Posterior cingulate gyrus (tissue), 11 donors: ENCODE measurements around the gene FAM110D.

Experiments
- DNase-seq, 10 donors: peaks; one replicate each; pipeline versions ENCODE4 v3.0.0 to v3.0.0-alpha.2; 2020 to 2021; ENCODE audit warnings: mixed read lengths in 3 of 10
- intact Hi-C: fragments of 100-400 bp; cut with DNase I; formaldehyde crosslinking; loops from one replicate; pipeline ENCODE4 v1.15.1; 2023

The FAM110D gene

GRCh38 chr1:26127235-26128163, 31.4 kb upstream of the FAM110D start:
- intact Hi-C loops, result no loop called here
- no peak for DNase-seq

GRCh38 chr1:26129778-26130177, 29.1 kb upstream of the FAM110D start:
- no peak for DNase-seq
- intact Hi-C loops, result no loop called here

GRCh38 chr1:26130695-26131094, 28.2 kb upstream of the FAM110D start:
- intact Hi-C loops, result no loop called here
- DNase-seq, result no peak

GRCh38 chr1:26132128-26132833, 26.6 kb upstream of the FAM110D start:
- DNase-seq, result no peak
- intact Hi-C loops, result no loop called here

- DNase-seq, result no peak
- intact Hi-C loops, result no loop called here
Measured at GRCh38 chr1:26132834-26133167, 26.1 kb upstream of the FAM110D start.

GRCh38 chr1:26134466-26134865, 24.4 kb upstream of the FAM110D start:
- no peak for DNase-seq
- intact Hi-C loops, result no loop called here

- no peak for DNase-seq
- intact Hi-C loops, result no loop called here
Measured at GRCh38 chr1:26138974-26139558, 19.8 kb upstream of the FAM110D start.

- intact Hi-C loops, result no loop called here
- no peak for DNase-seq
Measured at GRCh38 chr1:26142159-26142558, 16.7 kb upstream of the FAM110D start.

GRCh38 chr1:26145041-26145959, 13.6 kb upstream of the FAM110D start:
- intact Hi-C loops, result loop anchor here (1.0 kb wide), 2 partner anchors 40 to 109 kb away; no protein-coding TSS in a partner anchor
- DNase-seq, result peak; percentile 52 to 96 (median 82)

- DNase-seq, result no peak
- intact Hi-C loops, result loop anchor here (1.0 kb wide), 2 partner anchors 41 to 110 kb away; no protein-coding TSS in a partner anchor
Measured at GRCh38 chr1:26145960-26146294, 13.0 kb upstream of the FAM110D start.

- intact Hi-C loops, result no loop called here
- DNase-seq, result no peak
Measured at GRCh38 chr1:26148887-26149286, 10.0 kb upstream of the FAM110D start.

GRCh38 chr1:26153966-26154532, 4.8 kb upstream of the FAM110D start:
- intact Hi-C loops, result no loop called here
- no peak for DNase-seq

GRCh38 chr1:26154750-26155149, 4.1 kb upstream of the FAM110D start:
- no peak for DNase-seq
- intact Hi-C loops, result no loop called here

GRCh38 chr1:26155370-26156284, 3.3 kb upstream of the FAM110D start:
- DNase-seq, result no peak
- intact Hi-C loops, result no loop called here

GRCh38 chr1:26156285-26157038, 2.4 kb upstream of the FAM110D start:
- intact Hi-C loops, result no loop called here
- no peak for DNase-seq

- peak in 3 of 10 donors; percentile 7 to 57 (median 29) for DNase-seq
- intact Hi-C loops, result no loop called here
Measured at GRCh38 chr1:26158271-26158907, 490 bp upstream of the FAM110D start.

- DNase-seq, result peak in 2 of 10 donors; percentile 5 to 24
- intact Hi-C loops, result loop anchor here (5.0 kb wide), 1 partner anchor 122 kb away; no protein-coding TSS in a partner anchor
Measured at GRCh38 chr1:26159743-26160039, 812 bp downstream of the FAM110D start.
